DND-41 (cell line): Measurements from ENCODE around the gene NUDT16.

ENCODE experiments used
- EZH2 ChIP-seq: IDR thresholded peaks from 3 replicates; pipeline ENCODE4 v1.6.1; 2012; ENCODE audit warnings: borderline replicate concordance, low read depth, mild to moderate bottlenecking, moderate library complexity, low read length, inconsistent platforms; ENCODE audit not compliant: severe bottlenecking
- TF ChIP-seq, protein P1 (sequence below): IDR thresholded peaks from 2 replicates; pipeline ENCODE4 v1.5.1; 2012; ENCODE audit warnings: borderline replicate concordance, low read length, moderate library complexity, mild to moderate bottlenecking; ENCODE audit not compliant: poor library complexity, severe bottlenecking; ENCODE audit errors: extremely low read depth

DNA sequence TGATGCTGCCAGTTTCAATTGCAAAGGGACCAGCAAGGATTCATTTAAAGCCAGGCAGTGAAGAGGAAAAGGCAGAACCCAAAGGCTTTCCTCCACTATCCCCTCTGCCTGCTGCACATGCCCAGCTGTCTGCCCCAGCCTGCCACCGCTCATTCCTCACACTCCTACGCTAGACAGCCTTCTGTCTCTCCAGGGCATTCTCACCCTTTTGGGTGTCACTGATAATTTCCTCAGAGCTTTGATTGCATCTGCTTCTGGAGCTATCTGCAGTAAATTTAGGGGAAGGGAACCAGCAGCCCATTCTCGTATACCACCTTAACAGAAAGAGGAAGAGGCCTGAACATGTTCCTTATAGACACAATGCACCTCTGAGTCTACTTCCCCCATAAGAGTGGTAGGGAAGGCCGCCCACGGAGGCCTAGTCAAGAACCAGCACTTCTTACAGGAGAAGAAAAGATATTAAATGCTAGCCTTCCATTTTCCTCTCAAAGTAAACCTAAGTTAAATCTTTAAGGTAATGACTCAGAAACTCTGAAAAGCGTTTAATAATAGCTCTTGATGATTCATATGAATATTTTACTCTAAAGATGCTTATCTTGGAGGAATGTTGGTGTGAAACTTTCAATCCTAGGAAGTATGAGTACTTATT is 20.9 kb downstream of the NUDT16 start:
- no peak for TF ChIP-seq EZH2
- TF ChIP-seq, protein P1, sequence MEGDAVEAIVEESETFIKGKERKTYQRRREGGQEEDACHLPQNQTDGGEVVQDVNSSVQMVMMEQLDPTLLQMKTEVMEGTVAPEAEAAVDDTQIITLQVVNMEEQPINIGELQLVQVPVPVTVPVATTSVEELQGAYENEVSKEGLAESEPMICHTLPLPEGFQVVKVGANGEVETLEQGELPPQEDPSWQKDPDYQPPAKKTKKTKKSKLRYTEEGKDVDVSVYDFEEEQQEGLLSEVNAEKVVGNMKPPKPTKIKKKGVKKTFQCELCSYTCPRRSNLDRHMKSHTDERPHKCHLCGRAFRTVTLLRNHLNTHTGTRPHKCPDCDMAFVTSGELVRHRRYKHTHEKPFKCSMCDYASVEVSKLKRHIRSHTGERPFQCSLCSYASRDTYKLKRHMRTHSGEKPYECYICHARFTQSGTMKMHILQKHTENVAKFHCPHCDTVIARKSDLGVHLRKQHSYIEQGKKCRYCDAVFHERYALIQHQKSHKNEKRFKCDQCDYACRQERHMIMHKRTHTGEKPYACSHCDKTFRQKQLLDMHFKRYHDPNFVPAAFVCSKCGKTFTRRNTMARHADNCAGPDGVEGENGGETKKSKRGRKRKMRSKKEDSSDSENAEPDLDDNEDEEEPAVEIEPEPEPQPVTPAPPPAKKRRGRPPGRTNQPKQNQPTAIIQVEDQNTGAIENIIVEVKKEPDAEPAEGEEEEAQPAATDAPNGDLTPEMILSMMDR: no peak
